Brain microvascular endothelial cell (primary cell): ENCODE results near the gene ROBO1.

Source experiments
- DNase-seq: peaks from one replicate; pipeline ENCODE4 v3.0.0-alpha.2; 2020
- H3K27ac ChIP-seq: fragments of 250-450 bp; sonication (Bioruptor Pico); 2 replicates; pipeline ENCODE4 v1.5.1; 2020; ENCODE audit warnings: mild to moderate bottlenecking, moderate library complexity
- H3K27me3 ChIP-seq: fragments of 250-450 bp; sonication (Bioruptor Pico); replicated peaks from 2 replicates; pipeline ENCODE4 v1.5.1; 2020; ENCODE audit warnings: mild to moderate bottlenecking
- H3K36me3 ChIP-seq: fragments of 250-450 bp; sonication (Bioruptor Pico); replicated peaks from 2 replicates; pipeline ENCODE4 v1.5.1; 2020; ENCODE audit warnings: mild to moderate bottlenecking
- H3K4me3 ChIP-seq: 2 replicates; pipeline ENCODE4 v1.5.1; 2011; ENCODE audit warnings: low read depth, mild to moderate bottlenecking, control low read depth, low read length, moderate library complexity
- in situ Hi-C: cut with HindIII; loops from 2 replicates; pipeline ENCODE4 v1.10.0; 2017; ENCODE audit warnings: low sequenced_read_pairs, low pct_ligation_motif_present
- TF ChIP-seq, protein P1 (sequence below): IDR thresholded peaks from 2 replicates; pipeline ENCODE4 v1.5.1; 2011; ENCODE audit warnings: low read depth, mild to moderate bottlenecking, moderate library complexity, low read length, control low read depth, inconsistent platforms; ENCODE audit errors: missing control alignments

Gene ROBO1

GRCh38 chr3:78732893-78733292, 1034.9 kb downstream of the ROBO1 start:
- TF ChIP-seq, protein P1, sequence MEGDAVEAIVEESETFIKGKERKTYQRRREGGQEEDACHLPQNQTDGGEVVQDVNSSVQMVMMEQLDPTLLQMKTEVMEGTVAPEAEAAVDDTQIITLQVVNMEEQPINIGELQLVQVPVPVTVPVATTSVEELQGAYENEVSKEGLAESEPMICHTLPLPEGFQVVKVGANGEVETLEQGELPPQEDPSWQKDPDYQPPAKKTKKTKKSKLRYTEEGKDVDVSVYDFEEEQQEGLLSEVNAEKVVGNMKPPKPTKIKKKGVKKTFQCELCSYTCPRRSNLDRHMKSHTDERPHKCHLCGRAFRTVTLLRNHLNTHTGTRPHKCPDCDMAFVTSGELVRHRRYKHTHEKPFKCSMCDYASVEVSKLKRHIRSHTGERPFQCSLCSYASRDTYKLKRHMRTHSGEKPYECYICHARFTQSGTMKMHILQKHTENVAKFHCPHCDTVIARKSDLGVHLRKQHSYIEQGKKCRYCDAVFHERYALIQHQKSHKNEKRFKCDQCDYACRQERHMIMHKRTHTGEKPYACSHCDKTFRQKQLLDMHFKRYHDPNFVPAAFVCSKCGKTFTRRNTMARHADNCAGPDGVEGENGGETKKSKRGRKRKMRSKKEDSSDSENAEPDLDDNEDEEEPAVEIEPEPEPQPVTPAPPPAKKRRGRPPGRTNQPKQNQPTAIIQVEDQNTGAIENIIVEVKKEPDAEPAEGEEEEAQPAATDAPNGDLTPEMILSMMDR, result no peak
- no peak for DNase-seq
- Histone ChIP-seq H3K36me3 (no peaks in the 10 kb centered on the region), H3K27me3 (no peaks in the 10 kb centered on the region), H3K4me3 (no peak overlapping the region), H3K27ac (no peak overlapping the region)
- in situ Hi-C loops, result no loop called here

GRCh38 chr3:78732471-78732870, 1035.3 kb downstream of the ROBO1 start:
- in situ Hi-C loops, result no loop called here
- TF ChIP-seq, protein P1, result no peak
- H3K4me3 ChIP-seq, result no peak overlapping the region

GRCh38 chr3:78729946-78730345, 1037.9 kb downstream of the ROBO1 start:
- Histone ChIP-seq H3K4me3 (no peak overlapping the region), H3K27me3 (no peaks in the 10 kb centered on the region), H3K36me3 (no peaks in the 10 kb centered on the region), H3K27ac (no peak overlapping the region)
- DNase-seq, result no peak
- in situ Hi-C loops, result no loop called here
- TF ChIP-seq, protein P1, result no peak

More at GRCh38 chr3:78732471-78732870, 1035.3 kb downstream of the ROBO1 start:
- no peak for DNase-seq
- H3K36me3 ChIP-seq, result no peaks in the 10 kb centered on the region
- no peaks in the 10 kb centered on the region for H3K27me3 ChIP-seq
- no peak overlapping the region for H3K27ac ChIP-seq

DNA sequence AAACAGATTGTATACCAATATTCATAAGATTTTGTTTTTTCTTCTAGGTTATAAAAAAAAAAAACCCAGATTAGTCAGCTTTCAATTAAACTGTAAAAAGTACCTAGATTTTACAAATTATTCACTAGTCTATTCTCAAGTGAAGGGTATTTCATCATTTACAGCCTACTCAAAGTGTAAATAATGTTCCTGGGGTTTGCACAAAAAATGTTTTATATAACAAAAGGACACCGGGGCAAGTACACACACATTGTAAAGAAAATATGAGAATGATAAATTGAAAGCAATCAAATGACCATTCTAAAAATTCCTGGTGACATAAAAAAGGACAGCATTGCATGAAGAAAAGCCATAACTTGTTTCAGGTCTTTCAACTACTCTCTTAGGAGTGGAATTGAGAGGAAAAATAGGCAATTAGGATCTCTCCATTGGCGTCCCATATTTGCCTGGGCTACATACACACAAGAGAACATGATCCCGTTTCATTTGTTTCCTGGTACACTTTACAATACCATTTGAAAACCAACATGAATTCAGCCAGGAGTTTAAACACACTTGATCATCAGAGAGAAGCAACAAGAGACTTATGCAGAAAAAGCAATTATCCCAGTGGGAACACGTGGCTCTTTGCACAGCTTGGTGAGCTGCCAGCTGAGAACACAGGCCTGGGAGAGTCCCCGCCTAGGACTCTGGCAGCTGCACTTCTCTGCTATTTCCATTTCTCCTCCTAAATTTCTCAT, 1039.2 kb downstream of the ROBO1 start:
- no peaks in the 10 kb centered on the region for H3K27me3 ChIP-seq
- DNase-seq, result no peak
- in situ Hi-C loops, result no loop called here
- no peak overlapping the region for H3K27ac ChIP-seq
- H3K36me3 ChIP-seq, result no peaks in the 10 kb centered on the region
- H3K4me3 ChIP-seq, result no peak overlapping the region
- TF ChIP-seq, protein P1, result no peak

- H3K4me3 ChIP-seq, result no peak overlapping the region
- no peaks in the 10 kb centered on the region for H3K27me3 ChIP-seq
- H3K36me3 ChIP-seq, result no peaks in the 10 kb centered on the region
- in situ Hi-C loops, result no loop called here
- no peak for DNase-seq
- no peak overlapping the region for H3K27ac ChIP-seq
- TF ChIP-seq, protein P1, result no peak
These were observed 1041.3 kb downstream of the ROBO1 start for GRCh38 chr3:78726545-78726944.

DNA sequence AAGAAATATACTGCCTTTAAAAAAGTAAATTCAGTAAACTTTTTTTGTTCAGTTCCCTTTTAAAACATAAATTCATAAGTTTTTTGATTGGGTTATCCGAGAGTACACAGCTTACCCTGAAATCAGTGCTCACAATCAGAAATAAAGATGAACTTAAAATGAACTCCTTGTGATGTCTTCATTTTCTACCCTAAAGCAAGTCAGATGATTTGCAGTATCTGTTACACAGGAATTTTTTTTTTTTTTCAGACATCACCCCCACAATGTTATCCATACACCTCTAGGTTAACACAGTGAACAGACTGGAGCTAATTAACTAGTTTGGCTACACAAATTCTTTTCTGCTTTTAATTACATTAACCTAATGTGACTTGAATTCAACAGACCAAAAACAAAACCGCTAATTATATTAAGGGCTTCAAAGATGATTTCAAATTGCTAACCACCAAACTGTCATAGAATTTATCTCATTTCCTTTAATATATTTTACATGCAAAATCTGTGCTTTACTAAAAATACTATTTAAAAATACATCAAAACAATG, 1042.0 kb downstream of the ROBO1 start:
- no peak for DNase-seq
- Histone ChIP-seq H3K36me3 (no peaks in the 10 kb centered on the region), H3K4me3 (no peak overlapping the region), H3K27ac (no peak overlapping the region), H3K27me3 (no peaks in the 10 kb centered on the region)
- TF ChIP-seq, protein P1, result no peak
- in situ Hi-C loops, result no loop called here
